ENCODE measurements around the gene CRACDL. TPM values are rescaled to one million over a fixed set of nuclear protein-coding genes. Genes with fewer than 3 reads are reported as not detected.

CRACDL gene
- total and polyA plus RNA-seq, 2 of the 13 experiments (the other 11 are each of a cell fraction or from before 2014, with no cell fraction given), result 0.15 to 0.26 TPM

- Histone ChIP-seq H3K4me2 (ENCODE audit: low read depth, low read length) (no peak overlapping the region), H3K36me3 (replicated peaks in 1 of 2; ENCODE audit: control insufficient read depth in 1 of 2, insufficient read depth in 2 of 2, low read length in 2 of 2) (no peaks in the 10 kb centered on the region), H3K4me1 (ENCODE audit: insufficient read depth, low read length) (peaks cover 69% of the 10 kb centered on the region), H3K79me2 (ENCODE audit: insufficient read depth, low read length) (no peaks in the 10 kb centered on the region), H3K4me3 (replicated peaks in 1 of 3; ENCODE audit: insufficient read depth in 1 of 3, low read depth in 2 of 3, low read length in 3 of 3) (no peak overlapping the region), H4K20me1 (ENCODE audit: insufficient read depth, low read length) (no peaks in the 10 kb centered on the region), H3K9ac (ENCODE audit: insufficient read depth, low read depth, low read length) (no peak overlapping the region), H2AFZ (ENCODE audit: low read length) (no peak overlapping the region), H3K27me3 (ENCODE audit: control insufficient read depth in 1 of 2, insufficient read depth in 2 of 2, low read length in 2 of 2) (no peaks in the 10 kb centered on the region), H3K27ac (ENCODE audit: extremely low read length, insufficient read depth, low read length) (peak overlapping the region; percentile 36), H3K9me3 (ENCODE audit: low read length) (no peaks in the 10 kb centered on the region)
- in situ Hi-C loops (cut with HindIII; ENCODE audit: extremely low pct_ligation_motif_present, low pct_unique_long_range_greater_than_20kb), result no loop called here
- ChIA-PET CTCF (ENCODE audit: low intra/inter-chr PET ratio, low total read pairs) (no interaction called here), POLR2A (interaction anchor here (1.2 to 6.7 kb wide), 7 partner anchors 10 to 73 kb away, joined by 3 to 87 read pairs (median 6); partner anchors contain the start of gene MGAT4A)
- FAIRE-seq (no peak), DNase-seq (ENCODE audit: low spot score) (no peak), ATAC-seq (no peak)
- 95% methylated on average over 3 of the region's 3 CpGs for WGBS (ENCODE audit: low lambda C conversion rate)
- intact Hi-C loops (cut with micrococcal nuclease; ENCODE audit: unreplicated experiment), result no loop called here
- no TSS peak for BruUV-seq (replicated peaks)
- TF ChIP-seq MAZ (IDR thresholded peaks at IDR 0.05; ENCODE audit: borderline replicate concordance, low read depth, low read length) (no peak), MAZ (CRISPR knock-in tag; IDR thresholded peaks at IDR 0.05; ENCODE audit: low read depth) (no peak), SALL1 (CRISPR knock-in tag; IDR thresholded peaks at IDR 0.05) (no peak), THAP11 (CRISPR knock-in tag; IDR thresholded peaks at IDR 0.05) (no peak), ZNF343 (CRISPR knock-in tag; IDR thresholded peaks at IDR 0.05) (no peak), NCOA2 (CRISPR knock-in tag; IDR thresholded peaks at IDR 0.05) (no peak), ZNF547 (CRISPR knock-in tag; IDR thresholded peaks at IDR 0.05) (no peak)
Measured at GRCh38 chr2:98804736-98805135, 131.3 kb downstream of the CRACDL start.

GRCh38 chr2:98804265-98804650, 131.8 kb downstream of the CRACDL start:
- Histone ChIP-seq H3K9me3 (ENCODE audit: low read length) (no peaks in the 10 kb centered on the region), H3K4me1 (ENCODE audit: insufficient read depth, low read length) (peaks cover 69% of the 10 kb centered on the region), H4K20me1 (ENCODE audit: insufficient read depth, low read length) (no peaks in the 10 kb centered on the region), H2AFZ (ENCODE audit: low read length) (no peak overlapping the region), H3K36me3 (replicated peaks in 1 of 2; ENCODE audit: control insufficient read depth in 1 of 2, insufficient read depth in 2 of 2, low read length in 2 of 2) (no peaks in the 10 kb centered on the region), H3K4me3 (replicated peaks in 1 of 3; ENCODE audit: insufficient read depth in 1 of 3, low read depth in 2 of 3, low read length in 3 of 3) (no peak overlapping the region), H3K79me2 (ENCODE audit: insufficient read depth, low read length) (no peaks in the 10 kb centered on the region), H3K4me2 (ENCODE audit: low read depth, low read length) (no peak overlapping the region), H3K27ac (ENCODE audit: extremely low read length, insufficient read depth, low read length) (peak overlapping the region; percentile 41), H3K27me3 (ENCODE audit: control insufficient read depth in 1 of 2, insufficient read depth in 2 of 2, low read length in 2 of 2) (no peaks in the 10 kb centered on the region), H3K9ac (ENCODE audit: insufficient read depth, low read depth, low read length) (no peak overlapping the region)
- WGBS (ENCODE audit: low lambda C conversion rate), result 83% methylated on average over 8 of the region's 8 CpGs
- ChIA-PET CTCF (ENCODE audit: low intra/inter-chr PET ratio, low total read pairs) (no interaction called here), POLR2A (interaction anchor here (1.2 to 6.7 kb wide), 7 partner anchors 9 to 73 kb away, joined by 3 to 87 read pairs (median 6); partner anchors contain the start of gene MGAT4A)
- no peak for FAIRE-seq
- peak; percentile 2; the same call in 1 of the 3 replicates for ATAC-seq
- BruUV-seq (replicated peaks), result no TSS peak
- intact Hi-C loops (cut with micrococcal nuclease; ENCODE audit: unreplicated experiment), result no loop called here
- in situ Hi-C loops (cut with HindIII; ENCODE audit: extremely low pct_ligation_motif_present, low pct_unique_long_range_greater_than_20kb), result no loop called here
- no peak for DNase-seq (ENCODE audit: low spot score)
- 0 out of 2 replicates have a peak, but pooled peaks have one; percentile 4 for TF ChIP-seq TFAP4 (IDR thresholded peaks at IDR 0.05; ENCODE audit: borderline replicate concordance, low read depth)
- no peak for TF ChIP-seq REPIN1 (CRISPR knock-in tag; IDR thresholded peaks at IDR 0.05; ENCODE audit: borderline replicate concordance, low read depth)
- 0 out of 2 replicates have a peak, but pooled peaks have one; percentile 6 for TF ChIP-seq HMG20A (CRISPR knock-in tag; IDR thresholded peaks at IDR 0.05; ENCODE audit: borderline replicate concordance)
- TF ChIP-seq ZSCAN25 (CRISPR knock-in tag; IDR thresholded peaks at IDR 0.05), result 0 out of 2 replicates have a peak, but pooled peaks have one; percentile 8
- TF ChIP-seq ZBTB38 (CRISPR knock-in tag; IDR thresholded peaks at IDR 0.05), result 0 out of 2 replicates have a peak, but pooled peaks have one; percentile 2
- TF ChIP-seq ZC3H4 (CRISPR knock-in tag; IDR thresholded peaks at IDR 0.05; ENCODE audit: borderline replicate concordance), result no peak
- TF ChIP-seq, protein P1, sequence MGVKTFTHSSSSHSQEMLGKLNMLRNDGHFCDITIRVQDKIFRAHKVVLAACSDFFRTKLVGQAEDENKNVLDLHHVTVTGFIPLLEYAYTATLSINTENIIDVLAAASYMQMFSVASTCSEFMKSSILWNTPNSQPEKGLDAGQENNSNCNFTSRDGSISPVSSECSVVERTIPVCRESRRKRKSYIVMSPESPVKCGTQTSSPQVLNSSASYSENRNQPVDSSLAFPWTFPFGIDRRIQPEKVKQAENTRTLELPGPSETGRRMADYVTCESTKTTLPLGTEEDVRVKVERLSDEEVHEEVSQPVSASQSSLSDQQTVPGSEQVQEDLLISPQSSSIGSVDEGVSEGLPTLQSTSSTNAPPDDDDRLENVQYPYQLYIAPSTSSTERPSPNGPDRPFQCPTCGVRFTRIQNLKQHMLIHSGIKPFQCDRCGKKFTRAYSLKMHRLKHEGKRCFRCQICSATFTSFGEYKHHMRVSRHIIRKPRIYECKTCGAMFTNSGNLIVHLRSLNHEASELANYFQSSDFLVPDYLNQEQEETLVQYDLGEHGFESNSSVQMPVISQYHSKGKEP (CRISPR knock-in tag; IDR thresholded peaks at IDR 0.05), result no peak
- TF ChIP-seq, protein P2, sequence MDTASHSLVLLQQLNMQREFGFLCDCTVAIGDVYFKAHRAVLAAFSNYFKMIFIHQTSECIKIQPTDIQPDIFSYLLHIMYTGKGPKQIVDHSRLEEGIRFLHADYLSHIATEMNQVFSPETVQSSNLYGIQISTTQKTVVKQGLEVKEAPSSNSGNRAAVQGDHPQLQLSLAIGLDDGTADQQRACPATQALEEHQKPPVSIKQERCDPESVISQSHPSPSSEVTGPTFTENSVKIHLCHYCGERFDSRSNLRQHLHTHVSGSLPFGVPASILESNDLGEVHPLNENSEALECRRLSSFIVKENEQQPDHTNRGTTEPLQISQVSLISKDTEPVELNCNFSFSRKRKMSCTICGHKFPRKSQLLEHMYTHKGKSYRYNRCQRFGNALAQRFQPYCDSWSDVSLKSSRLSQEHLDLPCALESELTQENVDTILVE (CRISPR knock-in tag; IDR thresholded peaks at IDR 0.05), result no peak
- TF ChIP-seq ZSCAN31 (CRISPR knock-in tag; IDR thresholded peaks at IDR 0.05; ENCODE audit: low read depth), result 0 out of 2 replicates have a peak, but pooled peaks have one; percentile 29
- peak; percentile 74 for TF ChIP-seq BHLHE40 (IDR thresholded peaks at IDR 0.05; ENCODE audit: low read length)
